ENCODE measurements around the gene EPO.
"Not testable (repeated sequence)": the region's sequence is repeated elsewhere in the genome, so short reads cannot be mapped to it uniquely, and the experiment has no call there.

The EPO gene

DNA sequence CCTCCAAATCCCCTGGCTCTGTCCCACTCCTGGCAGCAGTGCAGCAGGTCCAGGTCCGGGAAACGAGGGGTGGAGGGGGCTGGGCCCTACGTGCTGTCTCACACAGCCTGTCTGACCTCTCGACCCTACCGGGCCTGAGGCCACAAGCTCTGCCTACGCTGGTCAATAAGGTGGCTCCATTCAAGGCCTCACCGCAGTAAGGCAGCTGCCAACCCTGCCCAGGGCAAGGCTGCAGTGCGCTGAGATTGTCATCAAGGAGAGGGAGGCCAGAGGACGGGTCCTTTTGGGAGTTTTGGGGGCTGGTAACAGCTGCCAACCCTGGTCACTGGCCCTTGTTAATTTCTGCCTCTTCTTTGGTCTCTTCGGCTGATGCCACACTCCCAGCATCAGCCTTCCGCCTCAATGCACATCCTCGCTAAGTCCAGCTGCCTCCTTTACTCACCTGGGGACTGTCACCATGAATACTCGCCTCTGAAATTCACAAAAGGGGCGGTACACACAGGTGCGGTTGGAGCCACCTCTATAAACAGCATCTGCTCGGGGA is 3.5 kb downstream of the EPO start:
- in situ Hi-C loops (cut with HindIII; ENCODE audit: low pct_ligation_motif_present, low pct_unique_long_range_greater_than_20kb, low sequenced_read_pairs) = loop anchor here (25.0 kb wide), 1 partner anchor 113 kb away; the partner anchor contains the start of gene EPHB4

GRCh38 chr7:100724364-100724763 is 4.1 kb downstream of the EPO start:
- in situ Hi-C loops (cut with HindIII; ENCODE audit: low pct_ligation_motif_present, low pct_unique_long_range_greater_than_20kb, low sequenced_read_pairs) = loop anchor here (25.0 kb wide), 1 partner anchor 113 kb away; the partner anchor contains the start of gene EPHB4
- DNase-seq = not testable (repeated sequence)

More for the DNA sequence above, 3.5 kb downstream of the EPO start:
- DNase-seq = no peak

DNA sequence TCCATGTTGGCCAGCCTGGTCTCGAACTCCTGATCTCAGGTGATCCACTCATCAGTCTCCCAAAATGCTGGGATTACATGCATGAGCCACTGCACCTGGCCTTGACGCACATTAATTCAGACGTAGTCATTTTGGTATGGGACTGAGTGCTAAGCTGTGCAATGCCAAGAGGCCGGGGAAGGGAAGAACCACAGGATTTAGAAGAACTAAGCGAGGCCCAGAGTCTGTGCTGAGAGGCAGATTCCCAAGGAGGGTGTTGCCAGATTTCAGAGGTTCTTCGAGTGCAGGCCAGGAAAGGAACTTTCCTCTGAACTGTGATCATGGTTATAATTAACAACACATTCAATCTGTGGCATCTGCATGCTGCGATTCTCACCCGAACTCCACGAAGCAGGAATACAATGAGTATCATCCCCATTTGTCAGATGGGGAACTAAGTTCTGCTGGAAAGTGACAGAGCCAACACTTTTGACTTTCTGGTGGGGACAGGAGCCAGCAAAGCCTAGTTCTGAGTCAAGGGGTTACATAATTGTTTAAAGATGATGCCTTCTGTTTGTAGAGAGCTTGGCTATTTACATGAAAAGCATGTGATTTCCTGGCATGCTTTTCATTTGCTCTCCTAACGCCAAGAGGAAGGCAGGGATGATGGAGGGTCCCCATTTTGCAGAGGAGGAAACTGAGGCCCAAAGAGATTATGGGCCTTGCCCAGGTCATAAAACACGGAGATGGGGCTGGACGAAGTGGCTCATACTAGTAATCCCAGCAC is 6.9 kb downstream of the EPO start:
- no peak for DNase-seq

DNA sequence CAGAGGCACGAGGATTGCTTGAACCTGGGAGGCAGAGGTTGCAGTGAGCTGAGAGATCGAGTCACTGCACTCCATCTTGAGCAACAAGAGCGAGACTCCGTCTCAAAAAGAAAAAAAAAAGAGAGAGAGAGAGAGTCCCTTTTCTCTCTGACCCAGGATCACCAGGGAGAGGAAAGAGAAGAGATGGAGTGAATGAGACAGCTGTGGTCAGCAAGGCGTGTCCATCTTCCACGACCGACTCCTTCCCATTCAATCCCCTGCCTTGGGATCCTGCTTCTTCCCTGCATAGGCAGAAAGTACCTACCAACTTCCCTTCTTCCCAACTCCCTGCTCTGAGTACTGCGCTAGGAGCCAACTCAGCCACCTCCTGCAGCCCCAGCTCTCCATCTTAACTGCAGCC is 7.9 kb downstream of the EPO start:
- in situ Hi-C loops (cut with HindIII; ENCODE audit: low pct_ligation_motif_present, low pct_unique_long_range_greater_than_20kb, low sequenced_read_pairs) = no loop called here
- DNase-seq = no peak

More for the DNA sequence above, 6.9 kb downstream of the EPO start:
- in situ Hi-C loops (cut with HindIII; ENCODE audit: low pct_ligation_motif_present, low pct_unique_long_range_greater_than_20kb, low sequenced_read_pairs) = no loop called here

DNA sequence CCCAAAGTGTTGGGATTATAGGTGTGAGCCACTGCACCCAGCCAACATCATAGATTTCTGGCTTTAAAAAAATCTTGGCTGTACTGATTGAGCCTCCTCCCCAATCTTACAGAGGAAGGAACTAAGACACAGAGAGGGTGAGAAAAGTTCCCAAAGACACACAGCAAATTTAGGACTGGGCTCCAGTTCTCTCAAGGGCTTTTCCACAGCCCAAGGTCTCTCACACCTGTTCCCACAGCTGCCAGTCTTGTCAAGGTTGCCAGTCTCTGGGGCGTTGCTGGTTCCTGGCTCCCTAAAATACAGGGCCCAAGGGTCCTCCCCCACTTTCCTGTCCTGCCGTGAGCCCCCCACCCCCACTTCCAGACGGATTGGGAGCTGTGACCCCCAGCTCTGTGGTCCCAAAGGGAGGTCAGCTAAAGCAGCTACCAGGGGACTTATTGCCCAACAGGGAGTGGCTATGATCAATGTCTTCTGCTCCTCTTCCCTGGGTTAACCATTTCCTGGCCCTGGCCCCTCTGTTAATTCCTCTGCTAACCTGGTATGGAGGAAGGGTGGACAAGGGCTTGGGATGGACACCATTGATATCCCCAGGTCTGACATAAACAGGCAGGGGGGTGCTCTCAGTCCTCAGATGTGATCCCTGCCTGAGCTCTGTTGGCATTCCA is 10.0 kb downstream of the EPO start:
- in situ Hi-C loops (cut with HindIII; ENCODE audit: low pct_ligation_motif_present, low pct_unique_long_range_greater_than_20kb, low sequenced_read_pairs) = no loop called here
- DNase-seq = no peak

DNA sequence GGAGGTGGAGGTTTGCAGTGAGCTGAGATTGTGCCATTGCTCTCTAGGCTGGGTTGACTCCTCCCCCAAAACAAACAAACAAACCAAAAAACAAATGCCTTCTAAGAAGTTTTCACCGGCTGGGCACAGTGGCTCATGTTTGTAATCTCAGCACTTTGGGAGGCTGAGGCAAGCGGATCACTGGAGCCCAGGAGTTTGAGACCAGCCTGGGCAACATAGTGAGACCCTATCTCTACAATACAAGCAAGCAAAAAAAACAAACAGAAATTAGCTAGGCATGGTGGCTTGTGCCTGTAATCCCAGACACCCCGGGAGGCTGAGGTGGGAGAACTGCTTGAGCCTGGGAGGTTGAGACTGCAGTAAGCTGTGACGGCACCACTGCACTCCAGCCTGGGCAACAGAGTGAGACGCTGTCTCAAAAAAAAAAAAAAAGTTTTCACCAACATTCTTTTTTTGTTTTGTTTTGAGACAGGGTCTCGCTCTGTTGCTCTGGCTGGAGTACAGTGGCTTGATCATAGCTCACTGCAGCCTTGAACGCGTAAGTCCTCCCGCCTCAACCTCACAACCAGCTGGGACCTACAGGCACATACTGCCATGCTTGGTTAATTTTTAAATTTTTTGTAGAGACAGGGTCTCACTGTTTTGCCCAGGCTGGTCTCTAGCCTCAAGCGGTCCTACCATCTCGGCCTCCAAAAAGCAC is 11.8 kb downstream of the EPO start:
- in situ Hi-C loops (cut with HindIII; ENCODE audit: low pct_ligation_motif_present, low pct_unique_long_range_greater_than_20kb, low sequenced_read_pairs) = no loop called here
- no peak for DNase-seq

DNA sequence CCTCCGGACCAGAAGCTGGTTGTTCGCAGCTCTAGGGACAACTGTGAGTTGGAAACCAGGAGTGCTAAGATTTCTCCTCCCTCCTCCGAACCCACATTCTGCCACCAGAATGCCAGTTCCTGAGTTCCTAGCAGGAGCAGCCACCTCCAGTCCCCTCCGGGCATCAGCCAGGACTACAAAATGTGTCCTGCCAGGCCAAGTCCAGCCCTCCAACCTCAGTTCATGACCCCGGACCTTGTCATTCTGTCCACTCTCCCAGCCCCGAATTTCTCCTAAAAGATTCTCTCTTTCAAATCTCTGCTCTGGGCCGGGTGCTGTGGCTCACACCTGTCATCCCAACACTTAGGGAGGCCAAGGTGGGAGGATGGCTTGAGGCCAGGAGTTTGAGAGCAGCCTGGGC is 15.5 kb downstream of the EPO start:
- in situ Hi-C loops (cut with HindIII; ENCODE audit: low pct_ligation_motif_present, low pct_unique_long_range_greater_than_20kb, low sequenced_read_pairs) = no loop called here
- DNase-seq = no peak

DNA sequence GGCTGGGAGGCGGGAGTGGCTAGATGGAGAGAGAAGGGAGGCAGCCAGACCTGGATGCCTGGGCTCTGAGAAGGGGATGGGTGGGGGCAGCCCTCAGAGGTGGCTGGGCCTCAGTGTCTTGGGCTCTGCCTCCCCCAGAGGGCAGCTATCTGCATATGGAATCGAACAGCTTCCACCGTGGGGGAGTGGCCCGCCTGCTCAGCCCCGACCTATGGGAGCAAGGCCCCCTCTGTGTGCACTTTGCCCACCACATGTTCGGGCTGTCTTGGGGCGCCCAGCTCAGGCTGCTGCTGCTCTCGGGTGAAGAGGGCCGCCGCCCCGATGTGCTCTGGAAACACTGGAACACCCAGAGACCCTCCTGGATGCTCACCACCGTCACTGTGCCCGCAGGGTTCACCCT is 16.4 kb downstream of the EPO start:
- in situ Hi-C loops (cut with HindIII; ENCODE audit: low pct_ligation_motif_present, low pct_unique_long_range_greater_than_20kb, low sequenced_read_pairs) = no loop called here
- no peak for DNase-seq

DNA sequence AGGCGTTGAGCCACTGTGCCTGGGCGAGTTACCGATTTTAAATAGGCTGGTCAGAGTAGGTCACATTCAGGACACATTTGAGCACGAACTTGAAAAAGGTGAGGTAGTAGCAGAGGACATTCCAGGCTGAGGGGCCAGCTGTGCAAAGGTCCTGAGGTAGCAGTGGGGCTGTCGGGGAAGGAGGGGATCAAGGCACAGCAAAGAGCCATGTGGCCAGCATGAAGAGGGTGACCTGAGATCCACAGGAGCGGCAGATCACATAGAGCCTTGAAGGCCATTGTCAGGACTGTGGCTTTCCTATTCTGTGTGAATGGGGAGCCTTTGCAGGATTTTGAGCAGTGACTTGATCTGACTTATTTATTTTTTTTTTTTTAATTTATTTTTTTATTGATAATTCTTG is 19.7 kb downstream of the EPO start:
- in situ Hi-C loops (cut with HindIII; ENCODE audit: low pct_ligation_motif_present, low pct_unique_long_range_greater_than_20kb, low sequenced_read_pairs) = no loop called here
- DNase-seq = no peak

DNA sequence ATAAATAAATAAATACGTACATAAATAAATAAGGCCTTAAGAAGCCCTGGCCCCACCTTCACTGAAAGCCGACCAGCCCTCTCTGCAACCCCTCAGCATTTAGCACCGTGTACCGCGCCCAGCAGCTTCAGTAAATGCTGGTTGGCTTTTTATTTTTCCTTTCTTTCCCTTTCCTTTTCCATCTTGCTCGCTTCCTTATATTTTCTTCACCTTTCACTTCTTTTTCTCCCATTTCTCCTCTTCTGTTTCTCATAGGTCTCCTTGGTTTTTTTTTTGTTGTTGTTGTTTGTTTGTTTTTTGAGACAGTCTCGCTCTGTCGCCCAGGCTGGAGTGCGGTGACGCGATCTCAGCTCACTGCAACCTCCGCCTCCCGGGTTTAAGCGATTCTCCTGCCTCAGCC is 24.3 kb downstream of the EPO start:
- DNase-seq = no peak
- in situ Hi-C loops (cut with HindIII; ENCODE audit: low pct_ligation_motif_present, low pct_unique_long_range_greater_than_20kb, low sequenced_read_pairs) = no loop called here

GRCh38 chr7:100745184-100745583 is 24.9 kb downstream of the EPO start:
- in situ Hi-C loops (cut with HindIII; ENCODE audit: low pct_ligation_motif_present, low pct_unique_long_range_greater_than_20kb, low sequenced_read_pairs) = no loop called here
- DNase-seq = peak; percentile 78

- no peak for DNase-seq
- in situ Hi-C loops (cut with HindIII; ENCODE audit: low pct_ligation_motif_present, low pct_unique_long_range_greater_than_20kb, low sequenced_read_pairs) = no loop called here
Measured at GRCh38 chr7:100752994-100753393, 32.7 kb downstream of the EPO start.

DNA sequence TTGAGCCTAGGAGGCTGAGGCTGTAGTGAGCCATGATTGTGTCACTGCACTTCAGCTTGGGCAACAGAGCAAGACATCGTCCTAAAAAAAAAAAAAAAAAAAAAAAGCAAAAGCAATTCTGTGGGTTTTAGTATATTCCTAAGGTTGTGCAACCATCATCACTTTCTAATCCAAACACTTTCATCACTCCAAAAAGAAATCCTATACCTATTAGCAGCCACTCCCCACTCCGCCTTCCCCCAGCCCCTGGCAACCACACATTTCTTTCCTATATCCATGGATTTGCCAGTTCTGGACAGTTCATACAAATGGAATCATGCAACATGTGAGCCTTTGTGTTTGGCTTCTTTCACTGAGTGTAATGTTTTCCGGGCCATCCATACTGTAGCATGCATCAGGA is 33.5 kb downstream of the EPO start:
- in situ Hi-C loops (cut with HindIII; ENCODE audit: low pct_ligation_motif_present, low pct_unique_long_range_greater_than_20kb, low sequenced_read_pairs) = no loop called here
- no peak for DNase-seq

GRCh38 chr7:100759357-100760171 is 39.3 kb downstream of the EPO start:
- in situ Hi-C loops (cut with HindIII; ENCODE audit: low pct_ligation_motif_present, low pct_unique_long_range_greater_than_20kb, low sequenced_read_pairs) = no loop called here

DNA sequence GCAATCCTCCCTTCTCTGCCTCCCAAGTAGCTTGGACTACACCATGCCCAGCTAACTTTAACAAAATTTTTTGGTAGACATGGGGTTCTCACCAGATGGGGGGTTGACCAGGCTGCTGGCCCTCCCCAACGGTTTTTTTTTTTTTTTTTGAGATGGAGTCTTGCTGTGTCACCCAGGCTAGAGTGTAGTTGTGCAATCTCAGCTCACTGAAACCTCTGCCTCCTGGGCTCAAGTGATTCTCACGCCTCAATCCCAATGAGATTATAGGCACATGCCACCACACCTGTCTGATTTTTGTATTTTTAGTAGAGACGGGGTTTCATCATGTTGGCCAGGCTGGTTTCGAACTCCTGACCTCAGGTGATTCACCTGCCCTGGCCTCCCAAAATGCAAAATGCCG is 42.6 kb downstream of the EPO start:
- in situ Hi-C loops (cut with HindIII; ENCODE audit: low pct_ligation_motif_present, low pct_unique_long_range_greater_than_20kb, low sequenced_read_pairs); DNase-seq: not testable (repeated sequence)

More at GRCh38 chr7:100759357-100760171, 39.3 kb downstream of the EPO start:
- no peak for DNase-seq

GRCh38 chr7:100763556-100764140 is 43.4 kb downstream of the EPO start:
- no peak for DNase-seq
- in situ Hi-C loops (cut with HindIII; ENCODE audit: low pct_ligation_motif_present, low pct_unique_long_range_greater_than_20kb, low sequenced_read_pairs) = no loop called here

DNA sequence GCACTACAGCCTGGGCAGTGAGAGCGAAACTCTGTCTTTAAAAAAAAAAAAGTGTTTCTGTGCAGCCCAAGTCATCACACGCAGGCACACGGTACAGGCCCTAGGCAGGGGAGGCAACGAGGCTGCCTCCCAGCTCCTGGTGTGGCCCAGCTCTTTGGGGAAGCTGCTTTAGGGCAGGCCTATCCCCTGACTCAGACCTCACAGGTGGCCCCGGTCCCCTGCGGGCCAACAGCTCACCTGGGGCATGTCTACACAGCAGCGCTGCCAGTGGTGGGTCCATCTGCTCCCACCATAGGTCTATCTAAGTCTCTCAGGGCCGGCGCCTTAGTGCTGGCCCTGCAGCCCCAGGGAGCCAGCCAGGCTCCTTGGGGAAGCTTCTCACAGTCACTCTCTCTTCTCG is 44.6 kb downstream of the EPO start:
- in situ Hi-C loops (cut with HindIII; ENCODE audit: low pct_ligation_motif_present, low pct_unique_long_range_greater_than_20kb, low sequenced_read_pairs) = no loop called here

DNA sequence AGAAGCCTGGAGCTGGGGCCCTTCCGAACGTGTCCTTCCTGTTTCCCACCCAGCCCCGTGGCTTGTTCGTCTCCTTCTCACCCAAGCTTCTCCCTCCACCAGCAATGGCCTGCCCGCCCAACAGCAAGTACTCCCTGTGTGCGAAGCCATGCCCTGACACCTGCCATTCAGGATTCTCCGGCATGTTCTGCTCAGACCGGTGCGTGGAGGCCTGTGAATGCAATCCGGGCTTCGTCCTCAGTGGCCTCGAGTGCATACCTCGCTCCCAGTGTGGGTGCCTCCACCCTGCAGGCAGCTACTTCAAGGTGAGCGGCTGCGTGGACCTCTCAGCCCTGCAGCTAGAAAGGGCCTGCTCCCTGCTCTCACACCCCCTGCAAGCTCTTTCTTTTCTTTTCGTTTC is 45.0 kb downstream of the EPO start:
- no peak for DNase-seq
- in situ Hi-C loops (cut with HindIII; ENCODE audit: low pct_ligation_motif_present, low pct_unique_long_range_greater_than_20kb, low sequenced_read_pairs) = no loop called here

More for the DNA sequence above, 44.6 kb downstream of the EPO start:
- no peak for DNase-seq

All from ACHN (cell line).